HepG2 (cell line): ENCODE measurements around the gene KIFC1. TPM values are rescaled to one million over a fixed set of nuclear protein-coding genes. Genes with fewer than 3 reads are reported as not detected.

Source experiments
- DZIP1 ChIP-seq: sonication (generic); formaldehyde crosslinking; IDR thresholded peaks from 2 replicates; pipeline ENCODE4 v1.5.0; 2020; ENCODE audit warnings: mild to moderate bottlenecking, missing genetic modification reagents
- ERF ChIP-seq: IDR thresholded peaks from 2 replicates; pipeline ENCODE4 v1.6.1; 2018; ENCODE audit warnings: missing biosample characterization, missing genetic modification reagents
- HOXA5 ChIP-seq: sonication (generic); formaldehyde crosslinking; IDR thresholded peaks from 2 replicates; pipeline ENCODE4 v1.4.0; 2020; ENCODE audit warnings: missing genetic modification reagents
- KDM5A ChIP-seq: fragments of 200-600 bp; sonication (generic); IDR thresholded peaks from 2 replicates; pipeline ENCODE4 v1.7.0; 2018; ENCODE audit warnings: antibody characterized with exemption, mild to moderate bottlenecking, low read length, borderline replicate concordance
- MIXL1 ChIP-seq: IDR thresholded peaks from 2 replicates; pipeline ENCODE4 v1.6.1; 2016
- MXD4 ChIP-seq: IDR thresholded peaks from 2 replicates; pipeline ENCODE4 v1.6.1; 2016; ENCODE audit warnings: mild to moderate bottlenecking, missing biosample characterization, missing genetic modification reagents
- SOX5 ChIP-seq: IDR thresholded peaks from 2 replicates; pipeline ENCODE4 v1.6.1; 2016; ENCODE audit warnings: borderline replicate concordance
- SUZ12 ChIP-seq: fragments of 150-350 bp; IDR thresholded peaks from 2 replicates; pipeline ENCODE4 v1.6.1; 2014; ENCODE audit warnings: low read depth, low read length
- ZNF12 ChIP-seq: sonication (generic); formaldehyde crosslinking; IDR thresholded peaks from 2 replicates; pipeline ENCODE4 v1.5.0; 2020; ENCODE audit warnings: missing genetic modification reagents
- ZNF138 ChIP-seq: sonication (generic); formaldehyde crosslinking; IDR thresholded peaks from 2 replicates; pipeline ENCODE4 v1.5.0; 2020; ENCODE audit warnings: mild to moderate bottlenecking, low read depth, missing genetic modification reagents
- ZNF549 ChIP-seq: sonication (generic); formaldehyde crosslinking; IDR thresholded peaks from 2 replicates; pipeline ENCODE4 v1.5.0; 2020; ENCODE audit warnings: missing genetic modification reagents
- polyA plus RNA-seq, 8 experiments: library from polyadenylated mRNA; depleted of rRNA in 3 of 8; stranded (reverse) in 7 of 8; unstranded in 1 of 8; fragments of >200 nt; fragmentation: Illumina TruSeq in 4 of 8; extraction: Trizol in 4 of 8; gene quantifications; 2 replicates each; pipeline versions ENCODE4 v1.2.1 to v1.2.3, GENCODE V29; 2011 to 2016; ENCODE audit warnings: low read depth in 4 of 8, missing spikeins in 1 of 8, mixed read lengths in 1 of 8; ENCODE audit not compliant: insufficient read depth in 1 of 8
- total RNA-seq, 5 experiments: library from RNA; depleted of rRNA; stranded (reverse); fragments of >200 nt; fragmentation: Illumina TruSeq; extraction: Trizol; gene quantifications; 2 replicates each; pipeline ENCODE4 v1.2.3, GENCODE V29; 2016; ENCODE audit warnings: low read depth in 1 of 5
- TF ChIP-seq, protein P1 (sequence below): sonication (generic); formaldehyde crosslinking; IDR thresholded peaks from 2 replicates; pipeline ENCODE4 v1.4.0; 2020; ENCODE audit warnings: mild to moderate bottlenecking, missing genetic modification reagents
- TF ChIP-seq, protein P2 (sequence below): IDR thresholded peaks from 2 replicates; pipeline ENCODE4 v1.4.0; 2020; ENCODE audit warnings: mild to moderate bottlenecking, missing genetic modification reagents
- TF ChIP-seq, protein P3 (sequence below): sonication (generic); formaldehyde crosslinking; IDR thresholded peaks from 2 replicates; pipeline ENCODE4 v1.4.0; 2020; ENCODE audit warnings: mild to moderate bottlenecking, missing genetic modification reagents
- TF ChIP-seq, protein P4 (sequence below): sonication (generic); formaldehyde crosslinking; IDR thresholded peaks from 2 replicates; pipeline ENCODE4 v1.4.0; 2020; ENCODE audit warnings: missing genetic modification reagents

KIFC1 gene
- total and polyA plus RNA-seq, 2 of the 13 experiments (the other 11 are each of a cell fraction or from before 2014, with no cell fraction given): 25.0 to 45.5 TPM

- TF ChIP-seq ZNF12 (CRISPR knock-in tag): no peak
- TF ChIP-seq MIXL1 (CRISPR knock-in tag): no peak
- no peak for TF ChIP-seq ZNF138 (CRISPR knock-in tag)
- TF ChIP-seq, protein P1, sequence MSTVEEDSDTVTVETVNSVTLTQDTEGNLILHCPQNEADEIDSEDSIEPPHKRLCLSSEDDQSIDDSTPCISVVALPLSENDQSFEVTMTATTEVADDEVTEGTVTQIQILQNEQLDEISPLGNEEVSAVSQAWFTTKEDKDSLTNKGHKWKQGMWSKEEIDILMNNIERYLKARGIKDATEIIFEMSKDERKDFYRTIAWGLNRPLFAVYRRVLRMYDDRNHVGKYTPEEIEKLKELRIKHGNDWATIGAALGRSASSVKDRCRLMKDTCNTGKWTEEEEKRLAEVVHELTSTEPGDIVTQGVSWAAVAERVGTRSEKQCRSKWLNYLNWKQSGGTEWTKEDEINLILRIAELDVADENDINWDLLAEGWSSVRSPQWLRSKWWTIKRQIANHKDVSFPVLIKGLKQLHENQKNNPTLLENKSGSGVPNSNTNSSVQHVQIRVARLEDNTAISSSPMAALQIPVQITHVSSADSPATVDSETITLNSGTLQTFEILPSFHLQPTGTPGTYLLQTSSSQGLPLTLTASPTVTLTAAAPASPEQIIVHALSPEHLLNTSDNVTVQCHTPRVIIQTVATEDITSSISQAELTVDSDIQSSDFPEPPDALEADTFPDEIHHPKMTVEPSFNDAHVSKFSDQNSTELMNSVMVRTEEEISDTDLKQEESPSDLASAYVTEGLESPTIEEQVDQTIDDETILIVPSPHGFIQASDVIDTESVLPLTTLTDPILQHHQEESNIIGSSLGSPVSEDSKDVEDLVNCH (CRISPR knock-in tag): no peak
- TF ChIP-seq SUZ12: no peak
- TF ChIP-seq ERF (CRISPR knock-in tag): peak; percentile 69
- peak; percentile 41 for TF ChIP-seq KDM5A
- no peak for TF ChIP-seq MXD4 (CRISPR knock-in tag)
- no peak for TF ChIP-seq DZIP1 (CRISPR knock-in tag)
- no peak for TF ChIP-seq SOX5 (CRISPR knock-in tag)
- TF ChIP-seq, protein P2, sequence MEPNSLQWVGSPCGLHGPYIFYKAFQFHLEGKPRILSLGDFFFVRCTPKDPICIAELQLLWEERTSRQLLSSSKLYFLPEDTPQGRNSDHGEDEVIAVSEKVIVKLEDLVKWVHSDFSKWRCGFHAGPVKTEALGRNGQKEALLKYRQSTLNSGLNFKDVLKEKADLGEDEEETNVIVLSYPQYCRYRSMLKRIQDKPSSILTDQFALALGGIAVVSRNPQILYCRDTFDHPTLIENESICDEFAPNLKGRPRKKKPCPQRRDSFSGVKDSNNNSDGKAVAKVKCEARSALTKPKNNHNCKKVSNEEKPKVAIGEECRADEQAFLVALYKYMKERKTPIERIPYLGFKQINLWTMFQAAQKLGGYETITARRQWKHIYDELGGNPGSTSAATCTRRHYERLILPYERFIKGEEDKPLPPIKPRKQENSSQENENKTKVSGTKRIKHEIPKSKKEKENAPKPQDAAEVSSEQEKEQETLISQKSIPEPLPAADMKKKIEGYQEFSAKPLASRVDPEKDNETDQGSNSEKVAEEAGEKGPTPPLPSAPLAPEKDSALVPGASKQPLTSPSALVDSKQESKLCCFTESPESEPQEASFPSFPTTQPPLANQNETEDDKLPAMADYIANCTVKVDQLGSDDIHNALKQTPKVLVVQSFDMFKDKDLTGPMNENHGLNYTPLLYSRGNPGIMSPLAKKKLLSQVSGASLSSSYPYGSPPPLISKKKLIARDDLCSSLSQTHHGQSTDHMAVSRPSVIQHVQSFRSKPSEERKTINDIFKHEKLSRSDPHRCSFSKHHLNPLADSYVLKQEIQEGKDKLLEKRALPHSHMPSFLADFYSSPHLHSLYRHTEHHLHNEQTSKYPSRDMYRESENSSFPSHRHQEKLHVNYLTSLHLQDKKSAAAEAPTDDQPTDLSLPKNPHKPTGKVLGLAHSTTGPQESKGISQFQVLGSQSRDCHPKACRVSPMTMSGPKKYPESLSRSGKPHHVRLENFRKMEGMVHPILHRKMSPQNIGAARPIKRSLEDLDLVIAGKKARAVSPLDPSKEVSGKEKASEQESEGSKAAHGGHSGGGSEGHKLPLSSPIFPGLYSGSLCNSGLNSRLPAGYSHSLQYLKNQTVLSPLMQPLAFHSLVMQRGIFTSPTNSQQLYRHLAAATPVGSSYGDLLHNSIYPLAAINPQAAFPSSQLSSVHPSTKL: no peak
- TF ChIP-seq, protein P3, sequence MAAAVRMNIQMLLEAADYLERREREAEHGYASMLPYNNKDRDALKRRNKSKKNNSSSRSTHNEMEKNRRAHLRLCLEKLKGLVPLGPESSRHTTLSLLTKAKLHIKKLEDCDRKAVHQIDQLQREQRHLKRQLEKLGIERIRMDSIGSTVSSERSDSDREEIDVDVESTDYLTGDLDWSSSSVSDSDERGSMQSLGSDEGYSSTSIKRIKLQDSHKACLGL: no peak
- TF ChIP-seq ZNF549 (CRISPR knock-in tag): no peak
- TF ChIP-seq, protein P4, sequence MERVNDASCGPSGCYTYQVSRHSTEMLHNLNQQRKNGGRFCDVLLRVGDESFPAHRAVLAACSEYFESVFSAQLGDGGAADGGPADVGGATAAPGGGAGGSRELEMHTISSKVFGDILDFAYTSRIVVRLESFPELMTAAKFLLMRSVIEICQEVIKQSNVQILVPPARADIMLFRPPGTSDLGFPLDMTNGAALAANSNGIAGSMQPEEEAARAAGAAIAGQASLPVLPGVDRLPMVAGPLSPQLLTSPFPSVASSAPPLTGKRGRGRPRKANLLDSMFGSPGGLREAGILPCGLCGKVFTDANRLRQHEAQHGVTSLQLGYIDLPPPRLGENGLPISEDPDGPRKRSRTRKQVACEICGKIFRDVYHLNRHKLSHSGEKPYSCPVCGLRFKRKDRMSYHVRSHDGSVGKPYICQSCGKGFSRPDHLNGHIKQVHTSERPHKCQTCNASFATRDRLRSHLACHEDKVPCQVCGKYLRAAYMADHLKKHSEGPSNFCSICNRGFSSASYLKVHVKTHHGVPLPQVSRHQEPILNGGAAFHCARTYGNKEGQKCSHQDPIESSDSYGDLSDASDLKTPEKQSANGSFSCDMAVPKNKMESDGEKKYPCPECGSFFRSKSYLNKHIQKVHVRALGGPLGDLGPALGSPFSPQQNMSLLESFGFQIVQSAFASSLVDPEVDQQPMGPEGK (CRISPR knock-in tag): peak; percentile 90
- peak; percentile 0; the same call in 1 of the 2 replicates for TF ChIP-seq HOXA5 (CRISPR knock-in tag)
Measured at GRCh38 chr6:33410711-33411631, 19.3 kb downstream of the KIFC1 start, which contains the start of gene PHF1 (continued).
